Measurements from ENCODE around the gene NR1H4. TPM values are rescaled to one million over a fixed set of nuclear protein-coding genes. Genes with fewer than 3 reads are reported as not detected.

Gene NR1H4
- total and polyA plus RNA-seq, 2 of the 13 experiments (the other 11 are each of a cell fraction or from before 2014, with no cell fraction given), result 27.3 to 114 TPM

- TF ChIP-seq ATF6 (CRISPR knock-in tag; conservative IDR thresholded peaks at IDR 0.05), result no peak
- no peak for TF ChIP-seq ZFP36 (IDR thresholded peaks at IDR 0.05; ENCODE audit: borderline replicate concordance, low read depth, low read length, partially characterized antibody)
- TF ChIP-seq ZNF136 (CRISPR knock-in tag; IDR thresholded peaks at IDR 0.05; ENCODE audit: low read depth), result peak; percentile 83; the same call in 1 of the 2 replicates
- no peak for TF ChIP-seq BRCA1 (CRISPR knock-in tag; IDR thresholded peaks at IDR 0.05)
- peak; percentile 77 for TF ChIP-seq TMF1 (CRISPR knock-in tag; IDR thresholded peaks at IDR 0.05; ENCODE audit: low read depth)
- TF ChIP-seq GABPA (IDR thresholded peaks at IDR 0.05; ENCODE audit: low read depth, low read length), result no peak
- TF ChIP-seq GABPA (CRISPR knock-in tag; IDR thresholded peaks at IDR 0.05; ENCODE audit: low read depth), result no peak
- peak; percentile 40 for TF ChIP-seq ZFP90 (CRISPR knock-in tag; IDR thresholded peaks at IDR 0.05; ENCODE audit: borderline replicate concordance)
- TF ChIP-seq PRDM4 (CRISPR knock-in tag; IDR thresholded peaks at IDR 0.05; ENCODE audit: borderline replicate concordance), result 0 out of 2 replicates have a peak, but pooled peaks have one; percentile 12
- no peak for TF ChIP-seq SUZ12 (IDR thresholded peaks at IDR 0.05; ENCODE audit: low read depth, low read length)
- peak; percentile 38; the same call in 1 of the 2 replicates for TF ChIP-seq AKAP8 (CRISPR knock-in tag; IDR thresholded peaks at IDR 0.05)
- TF ChIP-seq FOXO1 (CRISPR knock-in tag; IDR thresholded peaks at IDR 0.05), result no peak; the same call in 1 of the 2 replicates
- no peak for TF ChIP-seq PCBP1 (IDR thresholded peaks at IDR 0.05; ENCODE audit: borderline replicate concordance, low read depth, low read length)
- TF ChIP-seq ZNF484 (CRISPR knock-in tag; IDR thresholded peaks at IDR 0.05; ENCODE audit: borderline replicate concordance, low read depth), result no peak
- TF ChIP-seq ZNF274 (CRISPR knock-in tag; IDR thresholded peaks at IDR 0.05), result peak; percentile 84
- TF ChIP-seq KDM1A (CRISPR knock-in tag; IDR thresholded peaks at IDR 0.05), result no peak
- TF ChIP-seq ZNF382 (CRISPR knock-in tag; IDR thresholded peaks at IDR 0.05; ENCODE audit: borderline replicate concordance), result no peak
- peak; percentile 45; the same call in 1 of the 2 replicates for TF ChIP-seq RFXANK (CRISPR knock-in tag; IDR thresholded peaks at IDR 0.05)
- TF ChIP-seq PAXIP1 (CRISPR knock-in tag; conservative IDR thresholded peaks at IDR 0.05), result peak; percentile 62
- peak; percentile 58; the same call in 1 of the 2 replicates for TF ChIP-seq JDP2 (CRISPR knock-in tag; IDR thresholded peaks at IDR 0.05; ENCODE audit: borderline replicate concordance)
- TF ChIP-seq ATF7-NPFF (CRISPR knock-in tag; IDR thresholded peaks at IDR 0.05; ENCODE audit: low read depth), result peak; percentile 93
- TF ChIP-seq NR2F2 (IDR thresholded peaks at IDR 0.05; ENCODE audit: borderline replicate concordance, low read depth), result no peak
- peak; percentile 72 for TF ChIP-seq ERF (CRISPR knock-in tag; IDR thresholded peaks at IDR 0.05)
Measured at GRCh38 chr12:100573292-100574186, 99.9 kb downstream of the NR1H4 start, which contains the start of gene GAS2L3 (continued).
